Forelimb muscle (tissue), 1 donor: ENCODE measurements around the gene DIP2A. TPM values are rescaled to one million over a fixed set of nuclear protein-coding genes. Genes with fewer than 3 reads are reported as not detected.
"Not testable (repeated sequence)": the region's sequence is repeated elsewhere in the genome, so short reads cannot be mapped to it uniquely, and the experiment has no call there.

Experiments used
- DNase-seq: peaks from one replicate; pipeline ENCODE4 v3.0.0-alpha.2; 2013; ENCODE audit warnings: low read depth
- polyA plus RNA-seq: library from polyadenylated mRNA; unstranded; fragments of 120-200 nt; gene quantifications from one replicate; pipeline ENCODE4 v1.2.1, GENCODE V29; 2013; ENCODE audit not compliant: insufficient read length

Gene DIP2A
- polyA plus RNA-seq, 1 donor, result 28.9 TPM

DNA sequence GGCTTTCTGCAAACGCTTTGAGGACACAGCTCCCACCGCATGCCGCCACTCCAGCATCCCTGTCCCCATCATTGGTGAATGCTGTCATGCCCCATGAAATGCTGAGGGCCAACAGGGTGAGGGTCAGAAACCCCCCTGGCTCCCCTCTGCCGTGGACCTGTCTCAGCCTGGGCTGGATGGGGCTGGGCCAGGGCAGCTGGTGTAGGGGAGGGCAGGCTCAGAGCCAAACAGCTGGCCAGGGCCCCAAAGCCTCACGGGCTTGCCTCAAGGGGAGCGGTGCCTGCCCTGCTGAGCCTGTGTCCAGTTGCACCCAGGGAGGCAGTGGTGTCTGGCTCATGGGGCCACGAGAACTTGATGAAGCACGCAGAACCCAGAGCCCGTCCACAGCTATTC is 96.5 kb downstream of the DIP2A start:
- DNase-seq, result no peak

DNA sequence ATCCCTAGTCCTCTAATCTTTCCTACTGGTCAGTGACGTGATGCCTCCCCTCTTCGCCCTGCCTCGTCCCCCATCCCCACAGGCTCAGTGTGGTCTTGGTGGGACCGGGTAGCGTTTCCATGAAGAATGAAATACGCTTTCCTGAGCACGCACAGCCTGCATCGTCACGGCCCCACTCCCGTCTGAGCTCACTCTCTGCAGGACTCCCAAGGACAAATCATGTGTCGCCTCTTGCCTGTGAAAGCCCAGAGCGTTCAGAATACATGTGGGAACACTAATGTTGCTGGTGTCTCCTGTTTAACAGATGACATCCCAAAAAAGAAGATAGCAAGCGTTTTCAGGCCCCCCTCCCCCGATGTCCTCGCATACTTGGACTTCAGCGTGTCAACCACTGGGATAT is 97.0 kb downstream of the DIP2A start:
- DNase-seq, result no peak

GRCh38 chr21:46556802-46557201 is 98.1 kb downstream of the DIP2A start:
- no peak for DNase-seq

DNA sequence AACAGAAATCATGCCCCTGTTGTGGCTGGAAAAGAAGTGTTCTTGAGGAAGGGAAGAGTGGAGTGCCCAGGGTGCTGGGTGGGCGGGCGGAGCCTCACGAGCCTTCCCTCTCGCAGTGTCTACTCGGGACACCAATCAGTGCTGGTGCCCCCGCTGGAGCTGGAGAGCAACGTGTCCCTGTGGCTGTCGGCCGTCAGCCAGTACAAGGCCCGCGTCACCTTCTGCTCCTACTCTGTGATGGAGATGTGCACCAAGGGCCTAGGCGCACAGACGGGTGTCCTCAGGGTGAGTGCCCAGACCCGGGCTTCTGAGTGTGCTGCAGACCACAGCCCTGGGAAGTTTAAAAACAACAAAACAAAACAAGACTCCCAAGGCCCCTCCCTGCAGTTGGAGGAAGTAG is 98.8 kb downstream of the DIP2A start:
- no peak for DNase-seq

DNA sequence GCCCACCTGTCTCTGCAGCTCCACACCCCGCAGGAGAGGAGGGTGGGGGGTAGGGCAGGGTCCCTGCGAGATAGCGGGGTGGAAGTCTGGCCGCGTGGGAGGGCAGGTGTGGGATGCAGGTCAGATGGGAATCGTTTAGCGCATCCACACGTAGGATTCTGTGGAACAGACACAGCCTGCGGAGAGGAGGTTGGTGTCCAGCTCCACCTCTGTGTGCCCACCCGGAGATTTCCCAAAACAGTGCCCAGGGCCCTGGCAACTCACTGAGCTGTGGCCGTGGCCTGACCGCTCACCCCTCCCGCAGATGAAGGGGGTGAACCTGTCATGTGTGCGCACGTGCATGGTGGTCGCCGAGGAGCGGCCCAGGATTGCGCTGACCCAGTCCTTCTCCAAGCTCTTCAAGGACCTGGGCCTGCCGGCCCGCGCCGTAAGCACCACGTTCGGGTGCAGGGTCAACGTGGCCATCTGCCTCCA is 99.3 kb downstream of the DIP2A start:
- no peak for DNase-seq

- no peak for DNase-seq
Measured at GRCh38 chr21:46559291-46559983, 100.7 kb downstream of the DIP2A start.

DNA sequence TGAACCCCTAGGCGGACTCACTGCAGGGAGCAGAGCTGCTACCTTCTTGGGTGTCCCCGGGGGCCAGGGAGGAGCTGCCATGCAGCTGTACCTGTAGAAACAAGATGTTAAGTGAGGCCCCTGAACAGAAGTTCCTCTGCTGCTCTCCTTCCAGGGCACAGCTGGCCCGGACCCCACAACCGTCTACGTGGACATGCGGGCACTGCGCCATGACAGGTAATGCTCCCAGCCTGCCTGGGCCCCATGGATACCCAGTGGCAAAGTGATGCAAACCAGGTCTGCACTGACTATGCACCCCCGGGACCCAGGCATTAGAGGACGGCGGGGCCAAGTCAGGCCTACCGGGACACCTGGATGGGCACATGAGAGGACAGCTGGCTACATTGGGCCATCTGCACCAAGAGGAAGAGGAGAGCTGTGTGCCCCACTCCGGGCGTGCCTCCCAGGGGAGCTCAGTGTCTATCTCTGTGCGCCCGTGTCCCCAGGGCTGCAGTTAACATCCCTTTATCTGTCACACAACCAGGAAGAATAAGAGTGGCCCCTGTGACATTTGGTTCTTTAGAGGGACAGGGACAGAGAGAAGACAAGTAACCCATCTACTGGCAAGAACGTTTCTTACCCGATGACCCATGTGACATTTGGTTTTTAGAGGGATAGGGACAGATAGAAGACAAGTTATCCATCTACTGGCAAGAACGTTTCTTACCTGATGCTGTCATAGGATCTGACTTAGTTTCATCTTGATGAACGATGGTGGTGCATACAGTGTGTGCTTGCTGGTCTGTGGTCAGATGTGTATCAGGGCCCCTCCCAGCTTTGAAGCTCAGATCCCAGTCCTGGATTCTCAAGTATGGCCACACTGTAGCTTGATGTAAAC is 102.1 kb downstream of the DIP2A start:
- DNase-seq, result no peak

- DNase-seq, result no peak
Measured at GRCh38 chr21:46561445-46562090, 102.9 kb downstream of the DIP2A start.

GRCh38 chr21:46562472-46562871 is 103.8 kb downstream of the DIP2A start:
- no peak for DNase-seq

- no peak for DNase-seq
Measured at GRCh38 chr21:46562964-46563607, 104.4 kb downstream of the DIP2A start.

DNA sequence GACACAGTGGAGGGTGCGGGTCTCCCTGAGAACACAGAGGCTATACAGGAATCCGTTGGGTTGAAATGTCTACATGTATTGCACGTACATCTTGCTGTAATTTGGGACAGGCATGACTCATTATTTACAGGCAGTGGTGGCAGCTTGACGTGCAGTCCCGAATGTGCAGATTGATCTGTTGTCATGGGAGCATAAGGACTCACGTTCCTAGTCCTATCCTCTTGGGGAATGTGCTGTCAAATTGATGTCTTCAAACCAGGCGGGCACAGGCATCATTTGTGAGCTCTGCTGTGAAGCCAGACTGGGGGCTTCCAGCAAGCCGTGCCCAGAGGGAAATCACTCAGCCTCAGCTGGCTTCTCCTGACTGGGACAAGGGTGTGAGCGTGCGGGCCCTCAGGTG is 105.7 kb downstream of the DIP2A start:
- DNase-seq, result no peak

DNA sequence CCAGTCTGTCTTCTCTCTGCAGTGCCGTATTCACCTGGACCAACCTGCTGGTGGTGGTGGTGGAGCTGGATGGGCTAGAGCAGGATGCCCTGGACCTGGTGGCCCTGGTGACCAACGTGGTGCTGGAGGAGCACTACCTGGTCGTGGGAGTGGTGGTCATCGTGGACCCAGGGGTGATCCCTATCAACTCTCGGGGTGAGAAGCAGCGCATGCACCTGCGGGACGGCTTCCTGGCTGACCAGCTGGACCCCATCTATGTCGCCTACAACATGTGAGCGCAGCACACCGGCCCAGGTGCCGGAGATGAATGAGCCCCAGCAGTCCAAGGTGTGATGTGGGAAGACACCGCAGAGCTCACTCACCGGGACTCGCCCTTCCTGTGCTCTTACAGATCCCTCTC is 108.7 kb downstream of the DIP2A start:
- DNase-seq, result no peak

DNA sequence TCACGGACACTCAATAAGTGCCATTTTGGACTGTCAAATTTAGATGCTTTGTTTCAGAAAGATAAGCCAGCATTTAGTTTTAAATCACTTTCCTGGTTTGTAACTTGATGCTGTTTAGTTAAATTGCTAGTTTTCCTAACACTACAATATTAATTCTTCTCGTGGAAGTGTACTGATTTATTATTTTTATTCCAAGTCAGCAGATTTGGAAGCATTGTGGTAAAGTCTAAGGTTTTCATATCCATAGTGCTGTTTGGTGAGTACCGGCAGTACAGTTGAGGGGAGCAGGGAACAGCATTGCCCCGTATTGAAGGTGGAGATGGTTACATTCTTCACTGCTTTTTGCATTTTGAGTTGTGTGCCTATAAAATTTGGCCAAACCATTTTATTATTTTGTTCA is 109.9 kb downstream of the DIP2A start:
- DNase-seq, result no peak

GRCh38 chr21:46569081-46569480 is 110.4 kb downstream of the DIP2A start:
- no peak for DNase-seq

DNA sequence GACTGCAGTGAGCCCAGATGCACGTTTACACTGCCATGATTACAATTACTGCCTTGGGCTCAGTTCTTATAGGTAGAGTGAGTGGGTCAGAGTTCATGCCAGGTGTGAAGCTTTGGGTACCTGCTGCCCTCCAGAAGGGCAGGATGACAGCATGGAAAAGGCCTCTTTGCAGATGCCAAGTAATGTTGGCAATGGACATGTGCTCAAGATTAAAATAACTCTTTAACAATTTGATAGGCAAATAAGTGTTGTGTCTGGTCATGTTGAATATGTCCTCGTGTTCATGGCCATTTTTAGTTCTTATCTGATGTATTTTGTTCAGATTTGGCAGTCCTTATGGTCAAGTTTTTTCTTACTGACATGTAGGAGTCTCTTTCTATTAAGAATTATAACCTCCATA is 111.4 kb downstream of the DIP2A start:
- DNase-seq, result no peak

GRCh38 chr21:46570631-46571030 is 111.9 kb downstream of the DIP2A start:
- DNase-seq, result no peak

- DNase-seq, result no peak
Measured at GRCh38 chr21:46572850-46573249, 114.2 kb downstream of the DIP2A start.

- DNase-seq, result not testable (repeated sequence)
Measured at GRCh38 chr21:46577786-46578185, 119.1 kb downstream of the DIP2A start.

DNA sequence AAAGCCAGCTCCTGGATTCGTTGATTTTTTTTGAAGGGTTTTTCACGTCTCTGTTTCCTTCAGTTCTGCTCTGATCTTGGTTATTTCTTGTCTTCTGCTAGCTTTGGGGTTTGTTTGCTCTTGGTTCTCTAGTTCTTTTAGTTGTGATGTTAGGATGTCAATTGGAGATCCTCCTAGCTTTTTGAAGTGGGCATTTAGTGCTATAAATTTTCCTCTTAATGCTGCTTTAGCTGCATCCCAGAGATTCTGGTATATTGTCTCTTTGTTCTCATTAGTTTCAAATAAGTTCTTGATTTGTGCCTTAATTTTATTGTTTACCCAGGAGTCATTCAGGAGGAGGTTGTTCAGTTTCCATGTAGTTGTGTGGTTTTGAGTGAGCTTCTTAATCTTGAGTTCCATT is 120.7 kb downstream of the DIP2A start:
- not testable (repeated sequence) for DNase-seq

DNA sequence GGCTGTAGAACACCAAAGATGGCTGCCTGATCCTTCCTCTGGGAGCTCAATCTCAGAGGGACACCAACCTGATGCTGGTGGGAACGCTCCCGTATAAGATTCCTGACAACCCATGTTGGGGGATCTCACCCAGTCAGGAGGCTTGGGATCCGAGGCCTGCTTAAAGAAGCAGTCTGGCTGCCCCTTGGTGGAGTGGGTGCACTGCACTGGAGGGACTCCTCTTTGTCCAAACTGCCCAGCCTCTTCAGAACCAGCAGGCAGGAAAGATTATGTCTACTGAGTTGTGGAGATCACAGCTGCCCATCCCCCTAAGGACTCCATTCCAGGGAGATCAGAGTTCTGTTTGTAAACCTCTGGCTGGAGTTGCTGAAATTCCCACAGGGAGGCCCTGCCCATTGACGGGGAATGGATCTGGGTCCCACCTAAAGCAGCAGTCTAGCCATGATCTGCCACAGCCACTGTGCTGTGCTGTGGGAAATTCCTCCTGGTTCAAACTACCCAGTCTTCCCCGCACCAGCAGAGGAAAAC is 123.2 kb downstream of the DIP2A start:
- DNase-seq, result no peak

DNA sequence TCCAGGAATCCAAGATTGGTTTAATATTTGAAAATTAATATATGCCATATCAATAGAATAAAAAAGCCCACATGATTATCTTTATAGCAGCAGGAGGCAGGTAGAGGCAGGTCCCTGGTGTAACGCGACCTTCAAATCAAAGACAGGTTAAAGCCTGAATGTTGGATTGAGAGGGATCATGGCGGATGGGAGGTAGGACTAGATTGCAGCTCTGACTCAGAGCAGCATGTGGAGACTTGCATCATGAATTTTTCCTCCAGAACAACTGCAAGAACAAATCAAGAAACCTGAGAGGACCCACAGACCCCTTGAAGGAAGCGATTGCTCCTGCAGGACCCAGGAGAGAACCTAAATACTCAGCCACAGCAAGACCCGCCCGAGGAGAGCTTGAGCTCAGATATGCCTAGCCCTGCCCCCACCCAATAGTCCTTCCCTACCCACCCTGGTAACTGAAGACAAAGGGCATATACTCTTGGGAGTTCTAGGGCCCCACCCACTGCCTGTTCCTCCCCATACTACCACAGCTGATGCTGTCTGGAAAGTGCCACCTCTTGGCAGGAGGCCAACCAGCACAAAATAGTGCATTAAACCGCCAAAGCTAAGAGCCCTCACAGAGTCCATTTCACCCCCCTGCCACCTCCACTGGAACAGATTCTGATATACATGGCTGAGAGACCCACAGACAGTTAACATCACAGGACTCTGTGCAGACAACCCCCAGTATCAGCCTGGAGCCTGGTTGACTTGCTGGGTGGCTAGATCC is 126.7 kb downstream of the DIP2A start:
- no peak for DNase-seq
